ENCODE measurements around the gene RASGRF1.
A peak's percentile ranks its signal among the peaks of the same experiment; 100 is the strongest.
"Not testable (repeated sequence)": the region's sequence is repeated elsewhere in the genome, so short reads cannot be mapped to it uniquely, and the experiment has no call there.

The RASGRF1 gene

GRCh38 chr15:79041601-79042168 lies 48.9 kb downstream of the RASGRF1 start:
- no peak for DNase-seq (ENCODE audit: low read depth)

- no peak for DNase-seq (ENCODE audit: low read depth)
These were observed 52.7 kb downstream of the RASGRF1 start for GRCh38 chr15:79037848-79038247.

GRCh38 chr15:79036323-79036722 lies 54.3 kb downstream of the RASGRF1 start:
- no peak for DNase-seq (ENCODE audit: low read depth)

DNA sequence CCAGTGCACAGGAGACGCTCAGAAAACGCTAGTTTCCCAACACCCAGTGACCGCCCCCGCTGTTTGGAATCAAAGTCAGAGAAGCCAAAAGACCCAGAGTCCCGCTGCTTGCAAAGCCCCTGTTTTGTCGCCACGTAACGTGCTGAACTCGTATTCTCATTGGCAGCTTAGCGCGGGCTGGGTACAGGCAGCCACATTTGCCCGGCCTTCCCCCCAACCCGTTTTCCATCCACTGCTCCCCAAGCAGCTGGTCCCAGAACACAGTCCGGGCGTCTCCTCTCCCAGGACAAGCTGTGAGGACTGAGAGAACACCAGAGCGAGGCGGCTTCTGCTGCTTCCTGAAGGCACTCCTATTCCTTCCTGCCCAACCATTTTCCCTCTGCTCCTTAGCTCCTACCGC lies 54.8 kb downstream of the RASGRF1 start:
- no peak for DNase-seq (ENCODE audit: low read depth)

- peak; percentile 23 for DNase-seq (ENCODE audit: low read depth)
These were observed 55.4 kb downstream of the RASGRF1 start for GRCh38 chr15:79035111-79035601.

DNA sequence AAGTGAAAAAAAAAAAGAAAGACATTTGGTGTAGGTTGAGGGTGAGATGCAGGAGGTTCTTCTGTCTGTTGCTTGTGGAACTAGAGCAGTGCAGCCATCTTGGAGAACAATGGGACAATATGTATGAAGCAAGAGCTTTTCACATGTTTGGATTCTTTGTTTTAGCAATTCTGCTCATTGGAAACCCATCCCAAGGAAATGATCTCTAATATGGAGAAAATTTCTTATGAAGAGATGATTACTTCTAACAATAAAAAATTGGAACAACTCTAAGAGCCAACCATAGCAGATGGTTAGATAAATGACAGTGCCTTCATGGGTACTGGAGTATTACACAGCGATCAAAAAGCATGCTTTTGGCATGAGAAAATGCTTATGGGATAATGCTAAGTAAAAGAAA lies 56.3 kb downstream of the RASGRF1 start:
- DNase-seq (ENCODE audit: low read depth), result no peak

DNA sequence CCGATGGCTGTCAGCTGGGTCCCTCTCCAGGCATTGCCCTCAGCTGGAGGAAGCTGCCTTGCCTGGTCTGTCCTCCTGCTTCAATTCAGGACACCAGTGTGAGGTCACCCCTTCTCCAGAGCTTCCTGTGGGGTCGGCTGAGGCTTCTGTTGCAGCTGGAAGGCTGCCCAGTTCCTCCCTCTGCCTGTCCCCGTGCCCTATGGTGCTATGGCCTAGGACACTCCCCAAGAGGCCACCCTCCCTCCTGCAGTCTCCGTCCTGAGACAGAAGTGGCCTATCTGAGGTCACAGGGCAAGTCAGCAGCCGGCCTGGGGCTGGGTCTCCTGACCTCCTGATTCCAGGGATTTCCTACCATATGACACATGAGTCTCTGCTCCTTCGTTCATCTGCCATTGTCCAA lies 57.9 kb downstream of the RASGRF1 start:
- DNase-seq (ENCODE audit: low read depth), result peak; percentile 11

- DNase-seq (ENCODE audit: low read depth), result no peak
These were observed 58.8 kb downstream of the RASGRF1 start for GRCh38 chr15:79031821-79032220.

DNA sequence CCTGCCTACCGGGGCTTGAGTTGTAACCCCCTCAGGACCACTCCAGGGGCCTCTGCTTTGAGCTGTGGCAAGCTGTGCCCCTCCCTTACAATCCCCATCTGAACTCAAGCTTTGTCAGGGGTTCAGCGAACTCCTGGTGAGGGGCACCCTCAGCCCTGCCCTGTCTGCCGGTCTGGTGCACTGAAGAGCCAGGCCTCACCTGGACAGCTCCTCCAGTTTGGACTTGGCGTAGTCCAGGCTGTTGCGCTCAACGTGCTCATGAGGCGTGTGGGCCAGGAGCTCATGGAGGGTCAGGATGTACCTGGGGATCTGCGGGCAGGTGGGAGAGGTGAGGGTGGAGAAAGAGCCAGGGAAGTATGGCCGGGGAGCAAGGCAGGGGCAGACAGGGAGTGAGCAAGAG lies 59.4 kb downstream of the RASGRF1 start:
- DNase-seq (ENCODE audit: low read depth), result no peak

DNA sequence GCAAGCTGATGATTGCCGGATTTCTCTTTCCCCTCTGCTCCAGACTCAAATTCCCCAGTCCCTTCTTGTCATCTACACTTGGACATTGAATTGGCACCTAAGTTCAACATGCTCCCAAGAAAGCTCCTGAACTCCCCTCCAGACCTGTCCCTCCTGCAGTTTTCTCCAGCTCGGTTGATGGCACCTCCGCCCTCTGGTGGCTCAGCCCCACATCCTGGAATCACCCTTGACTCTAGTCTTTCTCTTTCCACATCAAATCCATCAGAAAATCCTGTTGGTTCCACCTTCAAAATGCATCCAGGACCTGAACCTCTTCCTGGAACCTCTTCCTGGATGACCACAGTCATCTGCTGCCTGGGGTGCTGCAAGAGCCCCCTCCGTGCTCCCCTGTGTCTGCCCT lies 60.1 kb downstream of the RASGRF1 start:
- DNase-seq (ENCODE audit: low read depth), result no peak

- peak; percentile 38 for DNase-seq (ENCODE audit: low read depth)
These were observed 62.1 kb downstream of the RASGRF1 start for GRCh38 chr15:79028411-79028964.

DNA sequence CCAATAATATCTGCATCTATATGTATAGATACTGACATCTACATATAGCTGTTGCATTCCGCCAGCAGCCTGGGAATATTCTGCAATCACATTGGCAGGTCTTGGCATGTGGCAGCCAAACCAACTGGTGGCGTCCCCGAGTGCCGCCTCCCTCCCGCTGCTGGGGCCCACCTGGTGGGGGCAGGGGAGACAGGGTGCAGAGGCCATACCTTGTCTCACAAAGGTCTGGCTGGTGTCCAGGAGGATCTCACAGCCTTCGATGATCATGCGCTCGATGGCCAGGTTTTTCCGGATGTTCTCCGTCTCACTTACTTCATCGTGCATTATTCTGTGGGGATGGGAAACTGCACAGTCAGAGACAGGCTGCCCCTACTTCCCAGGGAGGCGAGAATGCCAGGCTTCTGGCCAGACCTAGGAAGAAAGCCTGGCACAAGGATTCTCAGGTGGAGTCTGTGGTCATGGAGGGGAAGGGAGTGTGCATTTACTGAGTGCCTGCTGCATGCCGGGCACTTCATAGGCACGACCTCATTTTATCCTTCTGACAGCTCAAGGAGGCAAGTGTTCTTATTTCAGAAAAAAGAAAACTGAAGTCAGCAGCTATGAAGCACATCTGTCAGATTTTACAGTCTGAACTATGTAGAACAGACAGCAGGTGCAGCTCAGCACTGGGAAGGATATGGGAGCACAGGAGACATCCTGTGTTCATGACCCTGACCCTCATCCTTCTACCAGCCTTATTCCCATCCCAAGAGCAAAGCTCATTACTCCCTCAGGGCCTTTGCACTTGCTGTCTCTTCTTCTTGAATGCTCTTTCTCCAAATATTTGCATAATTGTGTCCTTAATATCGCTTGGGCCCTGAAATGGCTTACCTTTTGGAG lies 62.8 kb downstream of the RASGRF1 start:
- no peak for DNase-seq (ENCODE audit: low read depth)

- DNase-seq (ENCODE audit: low read depth), result no peak
These were observed 64.8 kb downstream of the RASGRF1 start for GRCh38 chr15:79025802-79026201.

GRCh38 chr15:79025201-79025600 lies 65.4 kb downstream of the RASGRF1 start:
- no peak for DNase-seq (ENCODE audit: low read depth)

- not testable (repeated sequence) for DNase-seq (ENCODE audit: low read depth)
These were observed 66.1 kb downstream of the RASGRF1 start for GRCh38 chr15:79024493-79024892.

DNA sequence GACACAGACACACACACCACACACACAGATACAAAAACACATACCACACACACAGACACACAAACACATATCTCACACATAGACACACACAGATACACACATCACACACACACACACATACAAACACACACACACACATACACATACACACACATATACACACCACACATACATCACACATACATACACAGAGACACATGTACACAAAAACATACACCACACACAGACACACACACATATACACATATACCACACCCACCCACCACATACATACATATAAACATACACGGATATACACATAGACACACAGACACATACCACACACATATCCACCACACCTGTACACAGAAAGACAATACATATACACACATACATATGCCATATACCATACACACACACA lies 66.7 kb downstream of the RASGRF1 start:
- DNase-seq (ENCODE audit: low read depth), result no peak

DNA sequence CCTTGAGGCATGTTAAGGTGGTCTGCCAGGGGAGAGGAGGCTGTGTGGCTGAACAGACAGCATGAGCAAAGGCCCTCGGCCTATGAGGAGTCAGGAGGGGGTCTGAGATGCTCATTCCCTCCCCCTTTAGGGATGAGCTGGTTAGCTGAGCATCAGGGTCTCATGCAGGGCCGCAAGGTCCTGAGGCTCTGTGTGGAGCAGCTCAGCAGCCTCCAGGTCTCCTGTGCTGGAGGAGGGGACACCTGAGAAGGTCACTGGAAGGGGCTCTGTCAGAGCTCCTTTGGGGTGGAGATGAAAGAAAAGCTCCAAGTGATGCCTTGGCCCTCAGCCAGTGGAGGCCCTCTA lies 67.1 kb downstream of the RASGRF1 start:
- DNase-seq (ENCODE audit: low read depth), result no peak

DNA sequence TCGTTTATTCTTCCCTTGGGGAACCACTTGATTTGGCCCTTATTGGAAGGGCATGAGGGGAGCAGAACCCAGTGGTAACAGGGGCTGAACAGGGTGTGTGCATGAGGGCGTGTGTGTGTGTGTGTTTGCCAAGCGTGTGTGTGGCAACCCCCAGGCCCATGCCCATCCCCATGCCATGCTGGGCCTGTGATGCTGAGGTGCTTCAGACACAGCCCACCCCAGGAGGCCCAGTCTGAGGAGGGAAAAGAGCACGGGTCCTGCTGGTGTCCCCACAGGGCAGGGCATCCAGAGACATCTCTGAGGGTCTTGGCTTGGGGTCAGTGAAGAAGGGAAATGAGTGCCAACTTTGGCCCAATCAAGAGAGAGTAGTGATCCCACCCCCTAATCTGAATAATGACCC lies 71.6 kb downstream of the RASGRF1 start:
- DNase-seq (ENCODE audit: low read depth), result no peak

- no peak for DNase-seq (ENCODE audit: low read depth)
These were observed 72.6 kb downstream of the RASGRF1 start for GRCh38 chr15:79017953-79018352.

DNA sequence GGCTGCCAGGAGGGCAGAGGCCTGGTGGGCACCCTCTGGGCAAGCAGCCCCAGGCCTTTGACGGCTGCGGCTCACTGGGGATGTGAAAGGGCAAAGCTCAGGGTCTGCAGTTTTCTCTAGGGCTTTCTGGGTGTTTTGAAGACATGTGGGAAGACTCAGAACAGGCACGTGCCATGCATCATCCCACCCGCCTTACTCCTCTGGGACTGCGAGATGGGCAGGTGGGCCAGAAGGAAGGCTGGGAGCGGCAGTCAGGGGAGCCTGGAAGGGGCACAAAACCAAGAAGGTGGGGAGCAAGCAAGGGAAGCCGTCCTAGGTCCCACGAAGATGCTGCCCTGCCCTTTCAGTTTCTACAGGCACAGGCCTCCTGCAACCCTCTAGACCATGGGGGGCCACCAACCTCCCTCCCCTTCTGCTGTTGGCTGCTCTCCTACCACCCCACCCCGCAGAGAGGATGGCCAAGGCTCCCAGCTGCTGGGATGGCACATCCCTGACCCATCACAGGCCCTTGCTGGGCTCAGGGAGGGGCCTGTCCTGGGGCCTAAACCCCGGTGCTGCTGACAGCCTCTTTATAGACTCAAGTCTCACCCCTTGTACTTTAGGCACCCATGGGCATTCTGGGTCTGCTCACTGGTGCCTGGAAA lies 73.9 kb downstream of the RASGRF1 start:
- DNase-seq (ENCODE audit: low read depth), result no peak

DNA sequence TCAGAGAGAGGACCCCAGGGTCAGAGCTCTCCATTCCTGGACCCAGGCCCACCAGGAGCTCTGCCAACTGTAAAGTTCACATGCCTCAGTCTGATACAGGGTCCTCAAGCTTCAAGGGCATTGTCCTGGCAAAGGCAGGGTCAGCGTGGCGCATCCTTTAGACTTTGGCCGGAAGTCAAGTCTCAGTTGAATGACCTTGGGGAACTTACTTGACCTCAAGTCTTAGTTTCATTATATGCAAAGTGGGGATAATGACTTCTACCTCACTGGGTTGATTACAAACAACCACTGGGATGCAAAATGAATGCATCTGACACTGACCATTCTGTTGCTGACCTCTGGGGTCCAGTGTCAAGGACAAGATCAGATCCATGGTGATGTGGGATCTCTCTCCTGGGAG lies 75.2 kb downstream of the RASGRF1 start:
- DNase-seq (ENCODE audit: low read depth), result no peak

DNA sequence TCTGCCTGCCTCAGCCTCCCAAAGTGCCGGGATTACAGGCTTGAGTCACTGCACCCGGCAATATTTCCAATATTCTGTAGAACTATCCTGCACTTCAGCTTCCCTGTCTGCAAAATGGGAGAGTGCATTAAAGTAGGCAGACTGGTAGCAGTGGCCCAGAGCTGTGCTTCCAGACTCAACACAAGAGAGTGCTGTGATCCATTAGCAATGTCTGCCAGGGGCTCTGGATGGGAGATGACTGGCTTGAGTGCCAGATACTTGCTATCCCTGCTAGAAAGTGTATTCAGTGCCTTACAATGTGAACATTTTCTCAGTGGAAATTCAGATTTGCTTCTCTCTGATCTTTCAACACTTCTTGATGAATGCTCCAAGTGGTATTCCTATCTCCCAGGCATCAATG lies 80.3 kb downstream of the RASGRF1 start:
- DNase-seq (ENCODE audit: low read depth), result no peak

DNA sequence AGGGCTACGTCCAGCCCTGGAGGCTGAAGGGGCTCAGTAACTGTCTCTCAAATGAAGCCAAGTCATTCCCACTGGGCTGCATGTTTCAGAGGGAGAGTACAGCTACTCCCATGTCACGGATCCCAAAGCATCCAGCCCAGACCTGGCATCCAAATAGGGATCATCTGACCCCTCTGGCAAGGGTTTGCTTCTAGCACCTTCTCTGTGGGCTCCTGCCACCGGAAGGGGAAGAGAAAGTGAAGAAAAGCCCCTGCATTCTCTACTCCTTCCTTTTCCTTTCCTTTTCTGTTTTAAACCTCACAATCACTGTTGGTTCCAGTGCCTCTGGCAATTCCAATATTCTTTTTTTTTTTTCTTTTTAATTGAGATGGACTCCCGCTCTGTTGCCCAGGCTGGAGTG lies 81.2 kb downstream of the RASGRF1 start:
- DNase-seq (ENCODE audit: low read depth), result no peak
